Skin epidermis (tissue), 12 donors: ENCODE data around the gene ANKS1A.
"Not testable (repeated sequence)": the region's sequence is repeated elsewhere in the genome, so short reads cannot be mapped to it uniquely, and the experiment has no call there.

Experiments used
- H3K27ac ChIP-seq, 21 experiments: fragments of 200-600 bp; sonication (generic) in 11 of 21; one replicate each; pipeline ENCODE4 v1.5.0; 2020; ENCODE audit warnings: mild to moderate bottlenecking in 3 of 21, inconsistent platforms in 2 of 21, moderate library complexity in 2 of 21
- H3K4me3 ChIP-seq, 7 experiments: fragments of 200-600 bp; sonication (generic) in 2 of 7; one replicate each; pipeline ENCODE4 v1.5.0; 2020; ENCODE audit warnings: inconsistent platforms in 2 of 7, mild to moderate bottlenecking in 2 of 7, moderate library complexity in 1 of 7

Gene ANKS1A

GRCh38 chr6:34912715-34913464, 23.8 kb downstream of the ANKS1A start:
- Histone ChIP-seq H3K27ac (no peak overlapping the region), H3K4me3 (no peak overlapping the region)

DNA sequence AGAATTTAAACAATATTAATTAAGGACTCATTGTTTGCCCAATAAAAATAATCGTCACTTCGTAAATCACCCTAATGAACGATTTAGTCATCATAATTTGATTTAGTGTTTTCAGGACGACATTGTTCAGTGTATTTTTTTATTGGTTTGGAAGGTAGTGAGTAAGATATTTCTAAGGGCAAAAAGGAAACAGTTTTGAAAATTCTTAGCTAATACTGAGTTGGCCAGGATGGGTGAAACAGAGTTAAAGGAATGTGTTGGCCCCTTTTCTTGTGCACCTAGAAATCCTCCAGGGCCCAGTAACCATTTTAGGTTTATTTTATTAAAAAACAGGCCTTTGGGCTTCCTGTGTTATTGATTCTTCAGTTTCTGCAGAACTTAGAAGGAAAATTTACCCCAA, 25.3 kb downstream of the ANKS1A start:
- H3K4me3 ChIP-seq = no peak overlapping the region
- H3K27ac ChIP-seq = no peak overlapping the region

DNA sequence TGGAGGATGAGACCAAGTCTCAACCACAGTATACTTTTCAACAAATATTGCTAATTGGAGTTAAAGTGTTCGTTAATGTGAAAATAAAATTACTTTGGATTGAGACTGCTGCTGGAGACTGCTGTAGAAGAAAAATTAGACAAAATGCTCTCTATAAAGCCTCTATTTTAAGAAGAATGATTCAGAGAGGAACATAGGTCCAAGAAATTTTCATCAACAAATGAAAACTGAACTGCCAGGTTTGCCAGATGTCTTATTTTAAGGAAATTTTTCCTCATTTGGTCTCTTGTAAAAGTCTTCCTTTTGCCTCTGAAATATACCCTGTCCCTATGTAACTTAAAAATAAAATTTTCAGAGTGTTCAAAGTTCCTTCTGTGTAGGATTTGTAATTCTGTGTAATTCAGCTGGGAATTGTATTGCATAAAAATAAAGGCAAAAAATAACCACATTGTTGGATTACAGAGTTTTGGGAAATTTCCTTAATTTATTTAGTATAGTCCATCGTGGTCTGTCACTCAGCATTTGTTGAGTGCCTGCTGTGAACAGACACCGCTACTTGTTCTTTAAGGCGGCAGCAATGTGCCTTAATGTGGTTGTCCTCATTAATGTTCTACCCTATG, 27.4 kb downstream of the ANKS1A start:
- H3K27ac ChIP-seq = no peak overlapping the region
- H3K4me3 ChIP-seq = no peak overlapping the region

DNA sequence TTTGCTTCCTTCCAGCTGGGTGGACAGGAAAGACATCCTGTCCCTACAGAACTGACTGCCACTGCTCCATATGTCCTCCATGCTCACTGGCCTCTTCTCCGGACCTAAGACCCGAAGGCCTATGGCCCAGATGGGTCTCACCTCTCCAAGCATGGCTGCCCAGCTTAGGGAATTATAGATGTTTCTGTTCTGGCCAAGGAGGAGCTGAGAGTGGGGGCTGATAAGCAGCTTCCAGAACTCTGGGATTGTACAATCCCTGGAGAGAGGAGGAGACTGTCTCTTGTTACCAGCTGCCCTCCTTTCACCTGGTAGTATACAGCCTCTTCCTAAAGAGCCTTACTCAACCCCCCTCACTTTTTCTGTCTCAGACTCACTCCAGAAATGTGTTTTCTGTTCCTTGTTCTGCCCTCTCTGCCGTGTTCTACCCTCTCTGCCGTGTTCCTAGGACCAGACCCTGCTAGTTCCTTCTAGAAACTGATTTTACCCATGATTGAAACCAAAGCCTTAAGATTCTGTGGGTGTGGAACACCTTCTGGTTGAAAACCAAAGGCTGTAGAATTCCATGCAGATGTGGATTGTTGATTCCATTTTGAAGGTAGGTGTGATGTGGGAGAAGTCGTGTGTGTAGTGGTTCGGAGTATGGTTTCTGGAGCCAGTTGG, 28.7 kb downstream of the ANKS1A start:
- H3K27ac ChIP-seq = no peak overlapping the region

GRCh38 chr6:34919651-34920050, 30.6 kb downstream of the ANKS1A start:
- H3K4me3 ChIP-seq = no peak overlapping the region
- no peak overlapping the region for H3K27ac ChIP-seq

More for the DNA sequence above, 28.7 kb downstream of the ANKS1A start:
- H3K4me3 ChIP-seq = no peak overlapping the region

DNA sequence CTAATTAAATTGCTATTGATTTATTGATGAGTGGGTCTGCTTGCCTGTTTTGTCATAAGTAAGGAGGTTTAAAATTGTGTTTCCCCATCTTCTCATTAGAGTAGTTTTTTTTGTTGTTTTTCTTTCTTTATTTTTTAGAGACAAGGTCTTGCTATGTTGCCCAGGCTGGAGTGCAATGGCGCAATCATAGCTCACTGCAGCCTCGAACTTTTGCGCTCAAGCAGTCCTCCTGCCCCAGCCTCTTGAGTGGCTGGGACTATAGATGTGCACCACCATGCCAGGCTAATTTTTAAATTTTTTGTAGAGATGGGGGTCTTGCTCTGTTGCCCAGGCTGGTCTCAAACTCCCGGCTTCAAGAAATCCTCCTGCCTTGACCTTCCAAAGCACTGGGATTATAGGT, 31.0 kb downstream of the ANKS1A start:
- no peak overlapping the region for H3K27ac ChIP-seq

GRCh38 chr6:34922177-34922663, 33.2 kb downstream of the ANKS1A start:
- Histone ChIP-seq H3K27ac (no peak overlapping the region), H3K4me3 (no peak overlapping the region)

More for the DNA sequence above, 31.0 kb downstream of the ANKS1A start:
- no peak overlapping the region for H3K4me3 ChIP-seq

GRCh38 chr6:34924831-34925625, 36.0 kb downstream of the ANKS1A start:
- Histone ChIP-seq H3K4me3 (no peak overlapping the region), H3K27ac (no peak overlapping the region)

DNA sequence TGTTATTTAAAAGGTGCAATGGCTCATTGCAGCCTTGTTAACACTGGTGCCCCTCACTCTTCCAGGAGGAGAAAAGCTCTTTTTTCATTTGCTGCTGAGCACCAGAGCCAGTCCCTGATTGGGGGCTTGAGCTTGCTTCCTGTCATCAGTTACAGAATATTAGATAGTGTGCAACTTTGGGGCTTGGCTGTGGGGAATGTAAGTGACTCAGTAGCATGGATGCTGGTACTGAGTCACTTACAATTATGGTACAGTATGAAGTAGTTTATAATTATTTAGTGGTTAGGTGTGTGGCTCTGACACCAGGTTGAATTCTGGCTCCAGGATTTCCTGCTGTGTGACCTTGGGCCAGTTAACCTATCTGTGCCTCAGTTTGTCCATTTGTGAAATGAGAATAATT, 37.6 kb downstream of the ANKS1A start:
- Histone ChIP-seq H3K27ac (no peak overlapping the region), H3K4me3 (no peak overlapping the region)

GRCh38 chr6:34928220-34928619, 39.2 kb downstream of the ANKS1A start:
- no peak overlapping the region for H3K27ac ChIP-seq
- H3K4me3 ChIP-seq = no peak overlapping the region

- Histone ChIP-seq H3K4me3 (no peak overlapping the region), H3K27ac (no peak overlapping the region)
Measured at GRCh38 chr6:34928695-34929094, 39.6 kb downstream of the ANKS1A start.

DNA sequence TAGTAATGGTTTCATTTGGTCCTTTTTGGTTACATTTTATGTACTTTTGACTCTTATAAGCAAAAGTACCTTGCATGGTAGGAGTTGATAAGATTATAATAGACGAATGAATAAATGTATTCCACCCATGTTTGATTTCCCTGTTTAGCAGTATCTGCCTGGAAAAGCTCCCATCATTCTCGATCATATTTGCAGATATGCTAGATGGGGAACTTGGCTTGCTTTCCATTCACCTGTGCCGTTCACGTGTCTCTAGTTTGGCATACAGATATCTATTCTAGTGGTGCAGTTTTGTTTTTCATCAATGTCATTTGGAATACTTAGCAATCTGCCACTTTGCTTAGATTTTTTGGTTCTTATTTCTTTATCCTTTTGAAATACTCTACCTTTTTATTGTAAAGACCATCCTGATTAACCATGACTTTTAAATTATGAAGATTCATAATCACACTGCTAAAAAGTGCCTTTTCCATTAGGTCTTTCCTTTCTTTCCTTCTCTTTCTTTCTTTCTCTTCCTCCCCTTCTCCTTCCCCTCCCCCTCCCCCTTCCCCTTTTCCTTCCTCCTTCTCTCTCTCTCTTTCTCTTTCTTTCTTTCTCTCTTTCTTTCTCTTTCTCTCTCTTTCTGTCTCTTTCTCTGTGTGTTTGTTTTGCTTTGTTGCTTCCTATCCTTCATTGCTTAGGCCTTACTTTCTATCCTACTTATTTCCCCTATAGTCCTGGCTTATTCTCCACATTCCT, 40.4 kb downstream of the ANKS1A start:
- Histone ChIP-seq H3K27ac (no peak overlapping the region), H3K4me3 (no peak overlapping the region)

DNA sequence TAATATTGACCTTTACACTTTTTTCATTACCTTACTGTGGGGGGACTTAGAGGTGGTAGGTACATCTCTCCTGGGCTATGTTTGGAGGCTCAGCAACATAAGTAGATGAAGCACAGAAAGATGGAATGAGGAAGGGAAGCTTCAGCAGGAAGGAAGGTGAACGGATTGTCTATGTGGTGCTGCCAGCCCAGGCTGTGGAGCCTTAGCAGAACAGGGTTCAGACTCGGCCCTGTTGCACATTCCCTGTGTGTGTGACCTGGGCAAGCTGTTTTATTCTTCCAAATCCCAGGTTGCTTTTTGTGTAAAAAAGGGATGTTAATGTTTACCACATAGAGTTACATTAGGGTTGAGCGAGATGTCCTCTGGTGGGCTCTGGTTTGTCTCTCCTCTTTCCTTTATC, 41.2 kb downstream of the ANKS1A start:
- H3K27ac ChIP-seq = no peak overlapping the region
- no peak overlapping the region for H3K4me3 ChIP-seq

- H3K27ac ChIP-seq, H3K4me3 ChIP-seq: not testable (repeated sequence)
Measured at GRCh38 chr6:34932202-34932601, 43.1 kb downstream of the ANKS1A start.

DNA sequence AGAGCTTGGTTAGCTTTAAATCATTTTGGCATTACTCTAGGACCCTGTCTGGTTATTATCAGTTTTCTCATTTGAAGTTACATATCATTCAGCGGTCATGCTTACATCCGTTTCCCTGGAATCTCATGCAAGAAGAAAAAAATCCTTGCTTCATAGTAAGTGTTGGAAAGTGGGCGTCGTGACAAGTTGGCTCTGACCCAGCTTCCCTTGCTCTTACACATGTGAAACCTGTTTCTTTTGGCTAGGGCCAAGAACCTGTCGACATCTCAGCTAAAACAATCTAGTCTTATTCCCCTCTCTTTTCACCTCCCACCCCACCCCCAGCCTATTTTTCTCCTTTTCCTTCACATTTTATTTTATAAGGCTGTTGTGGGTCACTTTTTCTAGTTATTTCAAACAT, 45.5 kb downstream of the ANKS1A start:
- Histone ChIP-seq H3K27ac (peak overlapping the region in 1 of 21 experiments; percentile 52), H3K4me3 (no peak overlapping the region)

DNA sequence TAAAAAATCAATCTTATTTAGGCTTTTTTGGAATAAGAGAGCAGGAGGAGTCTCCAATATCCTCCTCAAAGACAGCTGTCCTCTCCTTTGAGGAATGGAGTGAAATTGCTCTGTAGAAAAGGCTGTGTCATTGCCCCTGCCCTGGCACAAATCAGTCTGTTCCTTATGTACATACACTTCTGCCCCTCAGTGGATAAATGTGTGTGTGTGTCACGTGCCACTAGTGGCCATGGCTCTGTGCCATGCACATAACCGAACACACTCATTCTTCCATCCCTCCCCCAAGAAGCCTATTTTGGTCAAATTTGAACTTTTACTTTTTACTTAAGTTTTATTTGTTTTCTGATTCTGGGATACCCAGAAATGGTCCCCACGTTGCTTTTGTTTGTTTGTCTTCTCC, 49.2 kb downstream of the ANKS1A start:
- Histone ChIP-seq H3K27ac (no peak overlapping the region), H3K4me3 (no peak overlapping the region)

- no peak overlapping the region for H3K4me3 ChIP-seq
- no peak overlapping the region for H3K27ac ChIP-seq
Measured at GRCh38 chr6:34940030-34940434, 51.0 kb downstream of the ANKS1A start.

DNA sequence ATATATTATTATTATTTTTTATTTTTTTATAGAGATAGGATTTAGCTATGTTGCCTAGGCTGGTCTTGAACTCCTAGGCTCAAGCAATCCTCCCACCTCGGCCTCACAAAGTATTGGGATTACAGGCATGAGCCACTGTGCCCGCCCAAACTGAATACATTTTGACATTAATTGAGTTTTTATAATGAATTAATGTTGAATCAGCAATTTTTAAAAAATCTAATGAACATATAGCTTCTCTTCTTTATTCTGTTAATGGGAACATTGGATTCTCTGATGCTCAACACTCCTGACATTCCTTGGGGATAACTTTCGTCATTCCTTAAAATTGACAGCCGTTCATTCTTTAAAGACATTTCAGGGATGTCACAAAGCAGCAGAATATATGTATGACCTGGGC, 52.4 kb downstream of the ANKS1A start:
- no peak overlapping the region for H3K27ac ChIP-seq

DNA sequence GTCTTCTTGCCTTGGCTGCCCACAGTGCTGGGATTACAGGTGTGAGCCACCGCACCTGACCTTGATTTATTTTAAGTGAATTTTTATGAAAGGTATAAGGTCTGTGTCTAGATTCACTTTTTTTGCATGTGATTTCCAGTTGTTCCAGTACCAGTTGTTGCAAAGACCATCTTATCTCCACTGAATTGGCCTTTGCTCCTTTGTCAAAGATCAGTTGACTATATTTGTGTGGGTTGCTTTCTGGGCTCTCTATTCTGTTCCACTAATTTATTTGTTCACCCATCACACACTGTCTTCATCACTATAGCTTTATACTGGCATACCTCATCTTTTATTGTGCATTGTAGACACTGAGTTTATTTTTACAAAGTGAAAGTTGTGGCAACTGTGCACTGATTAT, 56.3 kb downstream of the ANKS1A start:
- H3K27ac ChIP-seq = no peak overlapping the region
- H3K4me3 ChIP-seq = no peak overlapping the region

More for the DNA sequence above, 52.4 kb downstream of the ANKS1A start:
- H3K4me3 ChIP-seq = no peak overlapping the region
